Amniotic epithelial cell (primary cell): ENCODE data around the gene KIF5C.

Experiments
- DNase-seq: peaks from one replicate; pipeline ENCODE4 v3.0.0-alpha.2; 2010; ENCODE audit warnings: low read depth

Gene KIF5C

DNA sequence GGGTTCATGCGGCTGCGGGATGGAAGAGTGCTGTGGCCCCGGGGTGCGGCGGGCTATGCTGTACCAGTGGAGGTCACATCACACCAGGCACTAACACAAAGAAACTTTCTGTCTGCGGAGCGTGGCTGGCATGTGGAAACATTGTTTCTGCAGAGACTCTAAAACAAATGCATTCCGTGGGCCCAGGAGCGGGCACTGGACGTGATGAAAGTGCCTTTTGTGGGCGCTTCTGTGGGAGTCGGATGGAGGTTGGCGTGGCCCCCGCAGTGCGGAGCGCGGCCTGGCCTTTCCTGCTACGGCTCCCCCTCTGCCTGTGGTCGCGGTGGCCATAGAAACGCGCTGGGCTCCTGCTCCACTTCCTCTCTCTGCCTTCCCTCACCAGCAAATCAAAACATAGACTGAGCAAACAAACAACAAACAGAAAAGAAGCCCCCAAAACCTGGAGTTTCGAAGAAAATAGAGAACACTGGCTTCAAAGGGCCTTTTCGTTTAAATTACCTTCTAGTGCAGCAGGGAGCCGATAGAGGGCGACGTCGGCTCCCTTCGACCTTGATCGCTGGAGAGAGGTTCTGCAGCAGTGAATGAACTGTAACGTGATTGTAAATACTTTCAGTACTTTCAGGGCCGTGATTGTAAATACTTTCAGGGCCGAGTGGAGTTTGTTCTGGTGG lies 51.4 kb downstream of the KIF5C start:
- DNase-seq = peak; percentile 26

- no peak for DNase-seq
Observed at GRCh38 chr2:148926981-148927401, 52.0 kb downstream of the KIF5C start.

DNA sequence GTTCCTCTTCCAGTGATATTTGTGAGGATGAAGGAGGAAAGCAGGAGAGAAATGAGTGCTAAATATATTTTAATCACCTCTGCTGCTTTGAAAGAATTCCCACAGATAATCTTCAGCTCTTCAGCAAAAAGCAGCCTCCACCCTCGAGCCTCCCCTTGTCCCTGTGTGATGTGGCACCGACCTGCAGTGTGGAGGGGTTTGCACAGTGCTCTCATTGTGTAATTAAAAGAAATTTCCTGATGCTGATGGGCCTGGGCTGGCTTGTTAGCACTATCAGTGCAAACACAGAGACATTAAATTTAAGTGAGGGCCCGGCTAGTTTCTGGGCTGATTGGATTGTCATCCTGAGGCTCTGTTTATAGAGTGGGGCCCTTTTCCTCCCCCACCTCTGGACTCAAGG lies 53.4 kb downstream of the KIF5C start:
- DNase-seq = no peak

DNA sequence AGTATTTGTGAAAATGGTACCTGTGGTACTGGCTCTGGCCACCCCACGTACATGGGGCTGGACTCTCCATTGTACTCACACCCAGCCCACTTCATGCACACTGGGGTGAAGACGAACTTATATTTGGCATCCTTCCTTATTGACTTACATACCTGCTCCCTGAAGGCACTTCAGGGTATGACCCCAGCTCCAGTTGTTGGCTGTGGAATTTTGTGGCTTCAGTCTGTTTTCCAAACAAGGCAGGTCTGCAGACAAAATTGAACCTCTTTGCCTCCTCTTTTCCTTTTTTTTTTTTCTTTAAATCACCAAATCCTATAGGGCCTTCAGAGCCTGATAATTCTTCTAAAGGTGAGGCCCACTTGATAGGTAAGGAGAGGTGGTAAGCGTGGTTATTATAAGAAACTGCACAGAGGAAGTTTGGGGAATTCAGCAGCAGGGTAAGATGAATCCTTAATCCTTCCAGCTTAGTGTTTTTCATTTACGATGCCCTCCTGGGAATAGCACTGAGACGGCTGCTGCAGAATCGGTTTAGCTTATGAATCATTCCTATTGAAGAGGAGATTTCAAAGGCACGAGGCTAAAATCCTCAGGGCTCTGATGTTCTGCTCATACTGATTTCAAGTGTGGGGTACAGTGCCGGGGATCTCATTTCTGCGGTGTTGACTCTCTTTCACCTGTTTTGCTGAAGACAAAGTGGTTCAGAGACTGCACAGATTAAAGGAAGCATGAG lies 55.2 kb downstream of the KIF5C start:
- DNase-seq = no peak

- DNase-seq = no peak
Observed at GRCh38 chr2:148932536-148932935, 57.5 kb downstream of the KIF5C start.

- DNase-seq = no peak
Observed at GRCh38 chr2:148933456-148933855, 58.4 kb downstream of the KIF5C start.

DNA sequence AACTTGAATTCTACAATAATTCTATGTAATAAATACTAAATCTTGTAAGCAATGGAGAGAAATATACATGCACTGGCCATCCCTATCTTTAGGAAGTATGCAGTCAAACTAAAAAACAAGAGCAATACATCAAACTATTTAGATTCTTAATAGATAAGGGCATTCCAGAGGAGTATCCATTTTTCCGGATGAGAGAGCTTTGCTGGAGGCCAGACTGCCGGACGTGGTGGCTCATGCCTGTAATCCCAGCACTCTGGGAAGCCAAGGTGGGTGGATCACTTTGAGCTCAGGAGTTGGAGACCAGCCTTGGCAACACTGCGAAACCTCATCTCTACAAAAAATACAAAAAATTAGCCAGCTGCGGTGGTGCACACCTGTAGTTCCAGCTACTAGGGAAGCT lies 60.8 kb downstream of the KIF5C start:
- peak; percentile 3 for DNase-seq

GRCh38 chr2:148936857-148937450 lies 61.9 kb downstream of the KIF5C start:
- no peak for DNase-seq

DNA sequence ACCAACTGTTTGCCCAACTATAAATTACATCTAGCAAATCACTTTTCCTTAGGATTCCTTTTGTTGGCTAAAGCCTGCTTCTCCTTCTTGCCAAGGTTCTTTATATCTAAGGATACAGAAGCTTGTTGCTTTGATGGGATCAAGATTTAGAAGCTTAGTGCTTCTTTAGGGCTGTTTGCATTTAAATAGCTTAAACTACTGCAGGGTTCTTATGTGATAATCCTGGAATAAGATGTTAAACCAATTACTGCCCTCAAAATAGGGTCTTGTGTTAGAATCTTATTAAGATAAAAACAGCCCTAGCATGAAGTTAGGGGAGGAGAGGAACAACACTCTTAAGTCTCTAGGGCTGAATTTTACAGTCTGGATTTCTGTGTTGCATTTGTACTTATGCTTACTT lies 64.2 kb downstream of the KIF5C start:
- DNase-seq = no peak

DNA sequence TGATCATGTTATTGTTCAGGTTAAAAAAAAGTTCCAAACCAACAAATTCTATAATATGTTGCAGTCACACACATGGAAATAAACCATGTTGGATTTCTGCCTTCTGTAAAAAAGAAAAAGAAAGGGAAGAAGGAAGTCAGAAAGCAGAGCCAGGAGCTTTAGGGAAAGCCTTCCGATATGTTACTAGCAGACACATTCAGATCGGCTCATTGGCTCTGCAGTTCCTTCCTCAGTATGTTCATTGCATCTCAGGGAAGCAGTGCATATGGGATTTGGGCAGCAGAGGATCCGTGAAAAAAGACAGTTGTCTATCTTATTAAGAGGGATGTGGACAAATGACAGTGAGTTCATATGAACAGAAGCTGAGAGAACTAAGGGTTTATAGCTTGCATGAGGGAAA lies 68.1 kb downstream of the KIF5C start:
- no peak for DNase-seq

DNA sequence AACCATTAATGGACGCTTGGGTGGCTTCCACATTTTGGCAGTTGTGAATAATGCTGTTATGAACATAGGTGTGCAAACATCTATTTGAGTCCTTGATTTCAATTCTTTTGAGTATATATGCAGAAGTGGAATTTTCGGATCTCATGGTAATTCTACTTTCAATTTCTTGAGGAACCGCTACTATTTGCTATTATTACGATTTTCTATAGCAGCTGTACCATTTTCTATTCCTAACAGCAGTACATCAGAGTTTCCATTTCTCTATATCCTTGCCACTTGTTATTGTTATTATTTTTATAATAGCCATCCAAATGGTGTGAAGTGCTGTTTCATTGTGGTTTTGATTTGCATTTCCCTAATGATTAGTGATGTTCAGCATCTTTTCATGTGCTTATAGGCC lies 69.5 kb downstream of the KIF5C start:
- DNase-seq = no peak

GRCh38 chr2:148947299-148947698 lies 72.3 kb downstream of the KIF5C start:
- no peak for DNase-seq

- DNase-seq = no peak
Observed at GRCh38 chr2:148948868-148949267, 73.8 kb downstream of the KIF5C start.

DNA sequence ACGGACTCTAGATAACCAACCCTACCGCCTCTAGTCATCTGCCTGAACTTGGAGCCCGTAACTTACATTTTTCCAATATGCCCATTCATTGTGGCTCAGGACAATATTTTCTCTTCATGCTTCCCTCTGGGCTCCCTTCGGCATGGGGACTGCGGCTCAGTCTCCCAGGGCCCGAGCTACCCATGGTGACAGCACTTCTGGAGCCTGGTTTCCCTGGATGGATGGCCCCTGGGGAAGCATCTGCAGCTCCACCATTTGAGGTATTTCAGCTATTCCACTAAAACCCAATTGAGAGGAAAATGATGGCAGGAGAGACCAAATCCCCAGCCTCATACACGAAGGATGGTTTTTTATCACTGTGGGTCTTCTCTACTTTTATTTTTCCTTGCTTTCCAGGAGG lies 74.3 kb downstream of the KIF5C start:
- DNase-seq = no peak

DNA sequence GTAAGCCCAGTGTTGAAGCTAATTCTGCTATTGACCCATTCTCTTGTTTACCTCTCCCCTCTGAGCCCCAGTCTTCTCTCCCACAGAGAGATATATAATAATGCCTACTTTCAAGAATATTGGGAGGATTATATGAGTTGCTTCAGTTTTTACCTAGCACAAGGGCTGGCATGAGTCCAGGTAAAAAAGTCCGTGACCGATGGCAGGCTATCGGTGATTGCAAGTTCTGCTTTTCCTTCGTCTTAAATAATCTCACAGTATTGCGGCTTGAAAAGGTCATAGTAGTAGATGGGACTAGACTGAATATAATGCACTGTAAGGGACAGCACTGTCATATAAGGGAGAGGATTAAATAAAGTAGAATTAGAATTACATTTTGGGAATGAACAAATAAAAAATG lies 77.6 kb downstream of the KIF5C start:
- no peak for DNase-seq

- no peak for DNase-seq
Observed at GRCh38 chr2:148953426-148953825, 78.4 kb downstream of the KIF5C start.

DNA sequence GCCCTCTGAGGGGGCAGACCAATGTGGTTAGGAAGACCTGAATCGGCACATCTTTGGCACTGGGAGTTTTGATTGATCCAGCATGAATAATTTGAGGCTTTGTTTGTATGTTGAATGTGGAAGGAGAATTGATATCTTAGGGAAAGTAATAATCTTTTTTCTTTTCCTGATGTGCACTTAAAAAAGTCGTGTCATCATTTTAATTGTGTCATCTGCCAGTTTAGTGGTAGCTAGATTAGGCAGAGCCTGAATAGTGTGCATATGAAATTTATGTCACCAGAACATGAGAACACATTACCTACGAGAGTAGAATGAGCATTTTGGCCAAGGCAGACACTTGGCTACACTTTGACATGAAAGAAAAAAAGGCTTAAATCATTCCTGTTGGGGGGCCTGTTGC lies 79.5 kb downstream of the KIF5C start:
- no peak for DNase-seq

DNA sequence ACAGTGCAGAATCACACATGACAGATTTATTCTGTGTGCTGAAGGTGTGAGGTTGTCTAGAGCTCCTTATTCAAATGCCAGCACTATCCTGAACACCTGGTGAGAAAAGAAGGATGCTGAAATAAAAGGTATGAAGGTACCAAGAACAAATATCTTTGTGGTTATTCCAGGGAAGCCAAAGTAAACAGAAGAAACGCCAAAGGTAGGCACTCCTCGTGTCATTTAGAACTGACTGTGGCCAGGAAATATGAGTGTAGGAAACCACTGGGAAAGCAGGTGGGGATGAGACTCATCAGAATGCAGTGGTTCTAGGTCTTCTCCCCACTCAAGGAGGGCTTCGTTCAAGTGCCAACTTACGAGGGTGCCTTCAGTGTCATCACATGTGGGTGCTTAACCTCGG lies 80.8 kb downstream of the KIF5C start:
- DNase-seq = no peak

DNA sequence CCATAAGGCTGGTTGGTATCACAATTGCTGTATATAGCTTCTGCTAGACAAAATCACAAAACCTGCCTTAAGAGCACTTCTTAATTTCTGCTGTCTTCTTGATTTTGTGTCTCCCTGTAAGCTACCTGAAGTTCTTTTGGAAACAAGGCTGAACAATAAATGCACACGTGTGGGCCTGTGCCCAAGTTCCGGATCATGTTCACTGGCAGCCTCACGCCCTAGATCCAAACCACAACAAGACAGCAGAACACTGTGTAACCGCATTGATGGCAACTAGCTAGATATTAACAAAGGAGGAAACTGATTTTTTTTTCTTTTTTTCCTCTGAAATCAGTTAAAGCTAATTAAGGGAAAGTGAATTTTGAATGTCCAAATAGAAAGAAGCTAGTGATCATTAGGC lies 82.0 kb downstream of the KIF5C start:
- no peak for DNase-seq

- DNase-seq = no peak
Observed at GRCh38 chr2:148959745-148960144, 84.7 kb downstream of the KIF5C start.

- DNase-seq = no peak
Observed at GRCh38 chr2:148960483-148960882, 85.5 kb downstream of the KIF5C start.

GRCh38 chr2:148963461-148963860 lies 88.4 kb downstream of the KIF5C start:
- no peak for DNase-seq

GRCh38 chr2:148965623-148966437 lies 90.8 kb downstream of the KIF5C start:
- no peak for DNase-seq
